Measurements from ENCODE around the gene MAP3K15. TPM values are rescaled to one million over a fixed set of nuclear protein-coding genes. Genes with fewer than 3 reads are reported as not detected.

Gene MAP3K15
- total and polyA plus RNA-seq, 9 donors, result 0.37 to 11.6 (median 1.4) TPM

GRCh38 chrX:19540076-19540475 is 24.8 kb upstream of the MAP3K15 start:
- 74 to 77% (median 76%) methylated on average over 3 of the region's 3 CpGs for WGBS, 3 donors
- no peaks in the 10 kb centered on the region for H3K4me1 ChIP-seq (ENCODE audit: insufficient read depth)
- no peak for DNase-seq
- no peaks in the 10 kb centered on the region for H3K9me3 ChIP-seq
- no peak overlapping the region for H3K27ac ChIP-seq
- no peaks in the 10 kb centered on the region for H3K27me3 ChIP-seq
- H3K4me3 ChIP-seq, result no peak overlapping the region
- no peak for TF ChIP-seq POLR2A (IDR thresholded peaks at IDR 0.05)
- TF ChIP-seq EP300 (IDR thresholded peaks at IDR 0.05), result no peak
- TF ChIP-seq, protein P1, sequence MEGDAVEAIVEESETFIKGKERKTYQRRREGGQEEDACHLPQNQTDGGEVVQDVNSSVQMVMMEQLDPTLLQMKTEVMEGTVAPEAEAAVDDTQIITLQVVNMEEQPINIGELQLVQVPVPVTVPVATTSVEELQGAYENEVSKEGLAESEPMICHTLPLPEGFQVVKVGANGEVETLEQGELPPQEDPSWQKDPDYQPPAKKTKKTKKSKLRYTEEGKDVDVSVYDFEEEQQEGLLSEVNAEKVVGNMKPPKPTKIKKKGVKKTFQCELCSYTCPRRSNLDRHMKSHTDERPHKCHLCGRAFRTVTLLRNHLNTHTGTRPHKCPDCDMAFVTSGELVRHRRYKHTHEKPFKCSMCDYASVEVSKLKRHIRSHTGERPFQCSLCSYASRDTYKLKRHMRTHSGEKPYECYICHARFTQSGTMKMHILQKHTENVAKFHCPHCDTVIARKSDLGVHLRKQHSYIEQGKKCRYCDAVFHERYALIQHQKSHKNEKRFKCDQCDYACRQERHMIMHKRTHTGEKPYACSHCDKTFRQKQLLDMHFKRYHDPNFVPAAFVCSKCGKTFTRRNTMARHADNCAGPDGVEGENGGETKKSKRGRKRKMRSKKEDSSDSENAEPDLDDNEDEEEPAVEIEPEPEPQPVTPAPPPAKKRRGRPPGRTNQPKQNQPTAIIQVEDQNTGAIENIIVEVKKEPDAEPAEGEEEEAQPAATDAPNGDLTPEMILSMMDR (IDR thresholded peaks at IDR 0.05), result no peak
- H3K36me3 ChIP-seq, result no peaks in the 10 kb centered on the region
- intact Hi-C loops (cut with DNase I), result loop anchor here in 1 of 4 donors (10.0 kb wide), 1 partner anchor 165 kb away; no protein-coding TSS in a partner anchor

DNA sequence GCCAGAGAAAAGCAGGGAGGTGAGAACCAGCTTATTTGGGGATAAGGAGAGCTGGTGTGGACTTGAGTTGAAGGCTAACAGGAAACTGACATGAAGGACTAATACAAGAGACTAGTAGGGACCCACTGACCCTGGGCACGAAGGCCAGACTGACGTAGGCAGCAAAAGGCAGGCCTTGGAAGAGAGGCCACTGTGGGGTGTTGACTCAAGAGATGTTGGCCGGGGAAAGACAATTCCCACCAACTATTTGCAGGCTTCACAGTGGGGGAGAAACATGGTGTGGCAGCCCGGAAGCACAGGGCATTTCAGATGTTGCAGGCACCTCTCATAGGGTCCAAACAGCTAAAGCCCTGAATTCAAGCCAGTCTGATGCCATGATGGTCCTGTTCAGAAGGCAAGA is 24.4 kb upstream of the MAP3K15 start:
- Histone ChIP-seq H3K27ac (no peak overlapping the region), H3K9me3 (no peaks in the 10 kb centered on the region), H3K36me3 (no peaks in the 10 kb centered on the region), H3K27me3 (no peaks in the 10 kb centered on the region), H3K4me3 (no peak overlapping the region), H3K4me1 (ENCODE audit: insufficient read depth) (no peaks in the 10 kb centered on the region)
- WGBS, 3 donors, result 78 to 81% (median 81%) methylated on average over 4 of the region's 4 CpGs
- intact Hi-C loops (cut with DNase I), result loop anchor here in 3 of 4 donors (10.0 kb wide), 1 partner anchor 165 kb away; no protein-coding TSS in a partner anchor
- TF ChIP-seq EP300 (IDR thresholded peaks at IDR 0.05) (no peak), POLR2A (IDR thresholded peaks at IDR 0.05) (no peak)
- TF ChIP-seq, protein P1 (IDR thresholded peaks at IDR 0.05), result no peak
- no peak for DNase-seq

GRCh38 chrX:19535476-19535875 is 20.2 kb upstream of the MAP3K15 start:
- H3K27me3 ChIP-seq, result no peaks in the 10 kb centered on the region
- intact Hi-C loops (cut with DNase I), result loop anchor here in 2 of 4 donors (10.0 kb wide), 1 partner anchor 161 kb away; no protein-coding TSS in a partner anchor
- WGBS, 3 donors, result 34 to 65% (median 44%) methylated on average over 2 of the region's 2 CpGs
- DNase-seq, result no peak
- H3K4me1 ChIP-seq (ENCODE audit: insufficient read depth), result no peaks in the 10 kb centered on the region
- no peak overlapping the region for H3K27ac ChIP-seq
- no peak overlapping the region for H3K4me3 ChIP-seq
- TF ChIP-seq, protein P1 (IDR thresholded peaks at IDR 0.05), result no peak
- TF ChIP-seq POLR2A (IDR thresholded peaks at IDR 0.05), result no peak
- TF ChIP-seq EP300 (IDR thresholded peaks at IDR 0.05), result no peak
- H3K9me3 ChIP-seq, result no peaks in the 10 kb centered on the region
- H3K36me3 ChIP-seq, result no peaks in the 10 kb centered on the region

GRCh38 chrX:19532709-19533108 is 17.4 kb upstream of the MAP3K15 start:
- no peaks in the 10 kb centered on the region for H3K4me1 ChIP-seq (ENCODE audit: insufficient read depth)
- WGBS, 3 donors, result 84 to 91% (median 89%) methylated on average over 8 of the region's 8 CpGs
- H3K27ac ChIP-seq, result no peak overlapping the region
- no peak overlapping the region for H3K4me3 ChIP-seq
- no peaks in the 10 kb centered on the region for H3K27me3 ChIP-seq
- H3K36me3 ChIP-seq, result no peaks in the 10 kb centered on the region
- no peak for DNase-seq
- H3K9me3 ChIP-seq, result no peaks in the 10 kb centered on the region
- no peak for TF ChIP-seq EP300 (IDR thresholded peaks at IDR 0.05)
- TF ChIP-seq POLR2A (IDR thresholded peaks at IDR 0.05), result no peak
- TF ChIP-seq, protein P1 (IDR thresholded peaks at IDR 0.05), result no peak
- intact Hi-C loops (cut with DNase I), result loop anchor here in 2 of 4 donors (10.0 kb wide), 1 partner anchor 158 kb away; no protein-coding TSS in a partner anchor
